Fibroblast of villous mesenchyme (primary cell): ENCODE data around the gene HMGCL. TPM values are rescaled to one million over a fixed set of nuclear protein-coding genes. Genes with fewer than 3 reads are reported as not detected.
A peak's percentile ranks its signal among the peaks of the same experiment; 100 is the strongest.
"Not testable (repeated sequence)": the region's sequence is repeated elsewhere in the genome, so short reads cannot be mapped to it uniquely, and the experiment has no call there.

ENCODE experiments used
- DNase-seq: peaks from one replicate; pipeline ENCODE4 v3.0.0-alpha.2; 2010; ENCODE audit warnings: low read depth
- H3K4me3 ChIP-seq: 2 replicates; pipeline ENCODE4 v1.5.1; 2011; ENCODE audit warnings: low read depth, mild to moderate bottlenecking, low read length
- CTCF ChIP-seq: IDR thresholded peaks from 2 replicates; pipeline ENCODE4 v1.5.1; 2012; ENCODE audit warnings: low read depth, mild to moderate bottlenecking, low read length; ENCODE audit not compliant: insufficient read depth
- total RNA-seq: library from RNA; depleted of rRNA; stranded (reverse); fragments of >200 nt; gene quantifications from 2 replicates; pipeline ENCODE4 v1.2.3, GENCODE V29; 2012

HMGCL gene
- total RNA-seq, 1 donor: 37.1 TPM

- H3K4me3 ChIP-seq: no peak overlapping the region
- no peak for TF ChIP-seq CTCF
- no peak for DNase-seq
These were observed 19.9 kb upstream of the HMGCL start for GRCh38 chr1:23845163-23845562.

- DNase-seq: no peak
- no peak overlapping the region for H3K4me3 ChIP-seq
- no peak for TF ChIP-seq CTCF
These were observed 18.4 kb upstream of the HMGCL start for GRCh38 chr1:23843644-23844043.

GRCh38 chr1:23838401-23838866 lies 13.2 kb upstream of the HMGCL start:
- peak overlapping the region; percentile 48 for H3K4me3 ChIP-seq
- peak; percentile 53 for DNase-seq
- TF ChIP-seq CTCF: no peak

GRCh38 chr1:23837908-23838307 lies 12.7 kb upstream of the HMGCL start:
- peak overlapping the region; percentile 48 for H3K4me3 ChIP-seq
- no peak for TF ChIP-seq CTCF
- DNase-seq: no peak

- no peak for DNase-seq
- H3K4me3 ChIP-seq: no peak overlapping the region
- no peak for TF ChIP-seq CTCF
These were observed 10.8 kb upstream of the HMGCL start for GRCh38 chr1:23836037-23836436.

GRCh38 chr1:23834156-23834555 lies 8.9 kb upstream of the HMGCL start:
- not testable (repeated sequence) for DNase-seq, H3K4me3 ChIP-seq

- no peak overlapping the region for H3K4me3 ChIP-seq
- no peak for DNase-seq
- no peak for TF ChIP-seq CTCF
These were observed 2.5 kb upstream of the HMGCL start for GRCh38 chr1:23827717-23828116.

GRCh38 chr1:23826590-23826989 lies 1.4 kb upstream of the HMGCL start:
- H3K4me3 ChIP-seq, DNase-seq: not testable (repeated sequence)
